Keratinocyte (primary cell): ENCODE results near the gene ROR2. TPM values are rescaled to one million over a fixed set of nuclear protein-coding genes. Genes with fewer than 3 reads are reported as not detected.

ENCODE experiments used
- DNase-seq: peaks from one replicate; pipeline ENCODE4 v3.0.0-alpha.2; 2011; ENCODE audit warnings: low read depth, missing footprints, low spot score
- FAIRE-seq: peaks from 2 replicates; lab custom pipeline; 2011; peaks lifted over from hg19 to GRCh38; lab: Jason Lieb, UNC
- H2AFZ ChIP-seq: 2 replicates; pipeline ENCODE4 v1.6.0; 2012; ENCODE audit warnings: low read length, control low read depth, inconsistent platforms; ENCODE audit not compliant: control insufficient read depth
- H3K27ac ChIP-seq: 2 replicates; pipeline ENCODE4 v1.5.1; 2011; ENCODE audit warnings: low read length; ENCODE audit not compliant: control insufficient read depth, insufficient read depth
- H3K27me3 ChIP-seq: 3 replicates; pipeline ENCODE4 v1.6.0; 2011; ENCODE audit warnings: low read length; ENCODE audit not compliant: control insufficient read depth, insufficient read depth; ENCODE audit errors: extremely low read depth
- H3K36me3 ChIP-seq, 2 experiments: 2 replicates in 1 of 2; 3 replicates in 1 of 2; pipeline ENCODE4 v1.5.1; 2011; ENCODE audit warnings: low read length in 2 of 2, mild to moderate bottlenecking in 1 of 2; ENCODE audit not compliant: control insufficient read depth in 2 of 2, insufficient read depth in 2 of 2; ENCODE audit errors: extremely low read depth in 1 of 2
- H3K4me1 ChIP-seq: 3 replicates; pipeline ENCODE4 v1.5.1; 2011; ENCODE audit warnings: low read length; ENCODE audit not compliant: control insufficient read depth, insufficient read depth; ENCODE audit errors: extremely low read depth
- H3K4me2 ChIP-seq: 3 replicates; pipeline ENCODE4 v1.6.0; 2011; ENCODE audit warnings: low read depth, low read length; ENCODE audit not compliant: control insufficient read depth, insufficient read depth; ENCODE audit errors: extremely low read depth
- H3K4me3 ChIP-seq, 3 experiments: fragments of 200-600 bp in 1 of 3; sonication (generic) in 1 of 3; 2 replicates in 2 of 3; 3 replicates in 1 of 3; pipeline ENCODE4 v1.5.1; 2011 to 2016; ENCODE audit warnings: low read length in 3 of 3, mild to moderate bottlenecking in 3 of 3, control low read depth in 2 of 3, inconsistent platforms in 1 of 3, low read depth in 1 of 3, mixed read lengths in 1 of 3, mixed run types in 1 of 3, moderate library complexity in 1 of 3; ENCODE audit not compliant: control insufficient read depth in 2 of 3, insufficient read depth in 2 of 3; ENCODE audit errors: extremely low read depth in 1 of 3
- H3K79me2 ChIP-seq: 2 replicates; pipeline ENCODE4 v1.6.0; 2012; ENCODE audit warnings: low read length; ENCODE audit not compliant: control insufficient read depth, insufficient read depth
- H3K9ac ChIP-seq: 3 replicates; pipeline ENCODE4 v1.6.0; 2011; ENCODE audit warnings: low read length; ENCODE audit not compliant: control insufficient read depth, insufficient read depth; ENCODE audit errors: extremely low read depth
- H3K9me1 ChIP-seq: 3 replicates; pipeline ENCODE4 v1.6.0; 2011; ENCODE audit warnings: low read length; ENCODE audit not compliant: control insufficient read depth, insufficient read depth; ENCODE audit errors: extremely low read depth
- H3K9me3 ChIP-seq: 2 replicates; pipeline ENCODE4 v1.5.1; 2012; ENCODE audit warnings: low read depth, low read length; ENCODE audit not compliant: control insufficient read depth
- H4K20me1 ChIP-seq: 3 replicates; pipeline ENCODE4 v1.6.0; 2011; ENCODE audit warnings: low read length; ENCODE audit not compliant: control insufficient read depth, insufficient read depth; ENCODE audit errors: extremely low read depth
- EZH2 ChIP-seq: IDR thresholded peaks from one replicate; pipeline ENCODE4 v1.6.1; 2012; ENCODE audit warnings: inconsistent platforms, mild to moderate bottlenecking, low read length, moderate library complexity
- dilution Hi-C: fragments of 300-500 bp; cut with MboI; formaldehyde crosslinking; loops from one replicate; pipeline ENCODE4 v1.7.0; 2020; ENCODE audit warnings: low sequenced_read_pairs; ENCODE audit not compliant: extremely low pct_ligation_motif_present
- polyA plus RNA-seq, 5 experiments: library from polyadenylated mRNA; depleted of rRNA in 3 of 5; stranded (reverse) in 3 of 5; stranded (forward) in 1 of 5; unstranded in 1 of 5; fragments of >200 nt; gene quantifications; 1 replicate in 1 of 5; 2 replicates in 3 of 5; 3 replicates in 1 of 5; pipeline versions ENCODE4 v1.2.1 to v1.2.3, GENCODE V29; 2011 to 2012; ENCODE audit warnings: missing spikeins in 2 of 5, low read depth in 1 of 5, low replicate concordance in 1 of 5
- small RNA-seq, 3 experiments: library from RNA; depleted of rRNA; stranded (forward); fragments of <200 nt; gene quantifications; one replicate each; pipeline ENCODE3, GENCODE V24; 2012; ENCODE audit warnings: low read depth in 3 of 3, low replicate concordance in 1 of 3; ENCODE audit not compliant: insufficient read length in 3 of 3
- TF ChIP-seq, protein P1 (sequence below), 3 experiments: IDR thresholded peaks in 1 of 3; conservative IDR thresholded peaks in 1 of 3; optimal IDR thresholded peaks in 1 of 3; 2 replicates in 2 of 3; 3 replicates in 1 of 3; pipeline versions ENCODE3 to v1.5.1; 2011; ENCODE audit warnings: low read length in 3 of 3, mild to moderate bottlenecking in 3 of 3, moderate library complexity in 2 of 3, control low read depth in 1 of 3, inconsistent platforms in 1 of 3; ENCODE audit not compliant: insufficient read depth in 2 of 3; ENCODE audit errors: extremely low read depth in 1 of 3

ROR2 gene
- polyA plus RNA-seq, 1 donor (not counting 4 experiments of a cell fraction or from before 2014, with no cell fraction given), result 0.22 TPM

DNA sequence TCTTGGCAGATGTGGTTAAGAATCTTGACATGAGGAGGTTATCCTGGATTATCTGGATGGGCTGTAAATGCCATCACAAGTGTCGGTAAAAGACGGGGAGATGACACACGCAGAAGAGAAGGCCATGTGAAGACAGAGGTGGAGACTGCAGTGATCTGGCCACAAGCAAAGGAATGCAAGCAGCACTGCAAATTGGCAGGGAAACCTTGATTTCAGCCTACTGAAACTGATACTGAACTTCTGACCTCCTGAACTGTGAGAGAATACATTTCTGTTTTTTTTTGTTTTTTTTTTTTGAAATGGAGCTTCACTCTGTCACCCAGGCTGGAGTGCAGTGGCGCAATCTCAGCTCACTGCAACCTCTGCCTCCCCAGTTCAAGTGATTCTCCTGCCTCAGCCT lies 433.9 kb downstream of the ROR2 start:
- DNase-seq (no peak), FAIRE-seq (no peak)
- H3K36me3 ChIP-seq, result no peaks in the 10 kb centered on the region
- H3K4me3 ChIP-seq, result no peak overlapping the region
- H2AFZ ChIP-seq, result no peak overlapping the region
- TF ChIP-seq EZH2, result no peak
- TF ChIP-seq, protein P1, sequence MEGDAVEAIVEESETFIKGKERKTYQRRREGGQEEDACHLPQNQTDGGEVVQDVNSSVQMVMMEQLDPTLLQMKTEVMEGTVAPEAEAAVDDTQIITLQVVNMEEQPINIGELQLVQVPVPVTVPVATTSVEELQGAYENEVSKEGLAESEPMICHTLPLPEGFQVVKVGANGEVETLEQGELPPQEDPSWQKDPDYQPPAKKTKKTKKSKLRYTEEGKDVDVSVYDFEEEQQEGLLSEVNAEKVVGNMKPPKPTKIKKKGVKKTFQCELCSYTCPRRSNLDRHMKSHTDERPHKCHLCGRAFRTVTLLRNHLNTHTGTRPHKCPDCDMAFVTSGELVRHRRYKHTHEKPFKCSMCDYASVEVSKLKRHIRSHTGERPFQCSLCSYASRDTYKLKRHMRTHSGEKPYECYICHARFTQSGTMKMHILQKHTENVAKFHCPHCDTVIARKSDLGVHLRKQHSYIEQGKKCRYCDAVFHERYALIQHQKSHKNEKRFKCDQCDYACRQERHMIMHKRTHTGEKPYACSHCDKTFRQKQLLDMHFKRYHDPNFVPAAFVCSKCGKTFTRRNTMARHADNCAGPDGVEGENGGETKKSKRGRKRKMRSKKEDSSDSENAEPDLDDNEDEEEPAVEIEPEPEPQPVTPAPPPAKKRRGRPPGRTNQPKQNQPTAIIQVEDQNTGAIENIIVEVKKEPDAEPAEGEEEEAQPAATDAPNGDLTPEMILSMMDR (optimal IDR thresholded peaks at IDR 0.05 in 1 of 3, IDR thresholded peaks at IDR 0.05 in 1 of 3, conservative IDR thresholded peaks at IDR 0.05 in 1 of 3; ENCODE audit: extremely low read depth in 1 of 3, insufficient read depth in 2 of 3, low read length in 3 of 3), result no peak
- no peaks in the 10 kb centered on the region for H3K9me3 ChIP-seq
- dilution Hi-C loops, result no loop called here
- peaks cover 10% of the 10 kb centered on the region for H3K27me3 ChIP-seq
- no peak overlapping the region for H3K9ac ChIP-seq
- no peaks in the 10 kb centered on the region for H4K20me1 ChIP-seq
- H3K27ac ChIP-seq, result no peak overlapping the region
- H3K4me1 ChIP-seq, result no peaks in the 10 kb centered on the region
- H3K79me2 ChIP-seq, result no peaks in the 10 kb centered on the region
- no peak overlapping the region for H3K4me2 ChIP-seq
- no peaks in the 10 kb centered on the region for H3K9me1 ChIP-seq

DNA sequence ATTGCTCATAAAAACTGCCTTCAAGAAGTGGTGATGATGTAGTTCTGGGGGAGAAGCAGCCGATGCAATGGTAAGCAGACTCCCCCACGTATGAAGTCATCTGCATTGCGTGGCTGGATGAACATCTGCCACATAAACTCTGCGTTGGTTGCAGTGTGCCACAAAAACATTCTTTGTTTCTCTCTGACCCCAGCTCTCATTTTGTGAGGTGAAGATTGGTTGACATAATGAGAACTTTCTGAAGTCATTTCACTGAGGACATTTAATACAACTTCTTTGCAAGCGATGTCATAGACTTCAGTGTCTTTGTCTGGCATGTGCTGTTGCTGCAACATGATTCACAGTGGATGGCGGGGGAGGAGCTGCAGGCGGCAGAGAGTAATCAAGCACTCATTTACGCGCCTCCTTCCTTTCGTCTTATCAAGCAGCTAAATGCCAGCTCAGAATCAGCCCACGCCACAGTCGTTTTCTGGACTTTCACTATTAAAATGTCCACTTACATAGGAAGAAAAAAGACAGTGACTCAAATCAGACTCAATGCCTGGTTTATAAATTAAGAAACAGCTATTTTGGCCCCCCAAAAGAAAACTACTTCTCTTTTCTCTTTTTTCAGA lies 434.8 kb downstream of the ROR2 start:
- no peaks in the 10 kb centered on the region for H3K9me3 ChIP-seq
- no peaks in the 10 kb centered on the region for H4K20me1 ChIP-seq
- TF ChIP-seq EZH2, result no peak
- TF ChIP-seq, protein P1 (optimal IDR thresholded peaks at IDR 0.05 in 1 of 3, IDR thresholded peaks at IDR 0.05 in 1 of 3, conservative IDR thresholded peaks at IDR 0.05 in 1 of 3; ENCODE audit: extremely low read depth in 1 of 3, insufficient read depth in 2 of 3, low read length in 3 of 3), result no peak
- no peak overlapping the region for H2AFZ ChIP-seq
- H3K4me2 ChIP-seq, result no peak overlapping the region
- H3K4me3 ChIP-seq, result no peak overlapping the region
- FAIRE-seq, result no peak
- H3K9me1 ChIP-seq, result no peaks in the 10 kb centered on the region
- DNase-seq, result no peak
- H3K9ac ChIP-seq, result no peak overlapping the region
- H3K27me3 ChIP-seq, result peaks cover 10% of the 10 kb centered on the region
- H3K79me2 ChIP-seq, result no peaks in the 10 kb centered on the region
- H3K4me1 ChIP-seq, result no peaks in the 10 kb centered on the region
- H3K36me3 ChIP-seq, result no peaks in the 10 kb centered on the region
- dilution Hi-C loops, result no loop called here
- H3K27ac ChIP-seq, result no peak overlapping the region

Small RNA genes lying within 50 kb of the gene (small RNA-seq; reads per million reads assigned to genes)
- 0 reads per million in 3 experiments for gene MIR3910-1

Other genes starting within 250 kb of the ROR2 start
- gene SPTLC1, start 165.2 kb upstream of the ROR2 start, polyA plus RNA-seq, result 93.4 to 123 TPM (median 93.6 TPM) in 3 replicates